Measurements from ENCODE around the gene TSACC.

DNA sequence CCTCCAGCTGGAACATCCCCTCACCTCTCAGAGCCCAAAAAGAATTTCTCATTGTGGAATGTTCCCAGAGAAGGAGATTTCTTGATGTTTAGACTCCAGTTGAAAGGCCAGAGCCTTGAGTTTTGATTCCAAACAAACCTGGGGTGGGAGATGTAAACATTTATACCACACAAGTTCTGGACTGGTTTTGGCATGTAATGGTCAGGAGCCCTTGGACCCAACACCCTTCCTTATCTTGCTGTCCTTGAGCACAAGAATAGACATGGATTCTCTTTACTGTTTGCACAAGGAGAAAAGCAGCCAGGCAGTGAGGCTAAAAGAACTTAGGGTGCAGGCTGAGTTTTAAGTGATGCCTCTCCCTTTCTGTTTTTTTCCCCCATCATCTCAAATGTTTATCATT is 35.2 kb downstream of the TSACC start:
- TF ChIP-seq, protein P1, sequence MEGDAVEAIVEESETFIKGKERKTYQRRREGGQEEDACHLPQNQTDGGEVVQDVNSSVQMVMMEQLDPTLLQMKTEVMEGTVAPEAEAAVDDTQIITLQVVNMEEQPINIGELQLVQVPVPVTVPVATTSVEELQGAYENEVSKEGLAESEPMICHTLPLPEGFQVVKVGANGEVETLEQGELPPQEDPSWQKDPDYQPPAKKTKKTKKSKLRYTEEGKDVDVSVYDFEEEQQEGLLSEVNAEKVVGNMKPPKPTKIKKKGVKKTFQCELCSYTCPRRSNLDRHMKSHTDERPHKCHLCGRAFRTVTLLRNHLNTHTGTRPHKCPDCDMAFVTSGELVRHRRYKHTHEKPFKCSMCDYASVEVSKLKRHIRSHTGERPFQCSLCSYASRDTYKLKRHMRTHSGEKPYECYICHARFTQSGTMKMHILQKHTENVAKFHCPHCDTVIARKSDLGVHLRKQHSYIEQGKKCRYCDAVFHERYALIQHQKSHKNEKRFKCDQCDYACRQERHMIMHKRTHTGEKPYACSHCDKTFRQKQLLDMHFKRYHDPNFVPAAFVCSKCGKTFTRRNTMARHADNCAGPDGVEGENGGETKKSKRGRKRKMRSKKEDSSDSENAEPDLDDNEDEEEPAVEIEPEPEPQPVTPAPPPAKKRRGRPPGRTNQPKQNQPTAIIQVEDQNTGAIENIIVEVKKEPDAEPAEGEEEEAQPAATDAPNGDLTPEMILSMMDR (IDR thresholded peaks at IDR 0.05) = no peak
- TF ChIP-seq POLR2A (IDR thresholded peaks at IDR 0.05) = no peak
